Measurements from ENCODE around the gene GRID1. TPM values are rescaled to one million over a fixed set of nuclear protein-coding genes. Genes with fewer than 3 reads are reported as not detected.

The GRID1 gene
- polyA plus RNA-seq, 1 donor (not counting 4 experiments of a cell fraction or from before 2014, with no cell fraction given), result 0.01 TPM

DNA sequence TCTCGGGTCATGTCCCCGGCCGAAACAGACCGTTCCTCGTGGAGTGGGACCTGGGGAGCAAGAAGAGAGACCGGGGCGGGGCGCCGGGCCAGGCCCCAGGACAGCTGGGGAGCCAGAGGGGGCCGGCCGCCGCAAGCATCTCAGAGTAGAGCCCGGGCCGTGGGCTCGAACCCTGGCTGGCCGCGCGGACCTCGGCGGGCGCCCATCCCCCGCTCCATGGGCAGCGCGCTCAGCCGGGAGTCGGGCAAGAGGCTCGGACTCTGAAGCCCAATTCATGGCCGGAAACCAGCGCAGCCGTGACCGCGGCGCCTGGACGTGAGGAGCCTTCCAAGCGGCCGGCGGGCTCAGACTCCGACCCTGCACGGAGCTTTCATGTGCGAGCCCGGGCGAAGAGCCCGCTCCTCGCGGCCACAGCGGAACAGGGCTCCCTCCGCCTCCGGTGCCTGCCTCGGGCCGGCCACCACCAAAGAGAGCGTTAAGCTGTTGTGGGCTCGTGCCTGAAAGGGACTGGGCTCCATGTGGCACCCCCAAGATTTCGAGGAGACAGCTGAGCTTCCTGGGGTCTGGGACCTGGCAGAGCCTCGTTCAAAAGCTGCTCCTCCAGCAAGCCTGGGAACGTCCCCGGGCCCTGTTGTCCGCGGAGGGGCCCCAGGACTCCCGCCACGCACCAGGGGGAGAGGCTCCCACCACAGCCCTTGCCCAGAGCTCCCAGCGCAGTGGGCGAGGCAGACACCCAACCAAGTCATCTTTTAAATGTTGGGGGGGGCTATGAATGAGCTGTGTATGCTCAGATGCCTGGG is 757 bp upstream of the GRID1 start:
- no peak for FAIRE-seq
- Histone ChIP-seq H3K4me1 (ENCODE audit: control insufficient read depth, extremely low read depth, insufficient read depth, low read length) (peaks cover 4% of the 10 kb centered on the region), H3K9me1 (ENCODE audit: control insufficient read depth, extremely low read depth, insufficient read depth, low read length) (no peaks in the 10 kb centered on the region), H3K27ac (ENCODE audit: control insufficient read depth, insufficient read depth, low read length) (no peak overlapping the region), H3K36me3 (ENCODE audit: control insufficient read depth in 2 of 2, extremely low read depth in 1 of 2, insufficient read depth in 2 of 2, low read length in 2 of 2) (no peaks in the 10 kb centered on the region), H4K20me1 (ENCODE audit: control insufficient read depth, extremely low read depth, insufficient read depth, low read length) (peaks cover 4% of the 10 kb centered on the region), H3K9ac (ENCODE audit: control insufficient read depth, extremely low read depth, insufficient read depth, low read length) (no peak overlapping the region), H3K4me2 (ENCODE audit: control insufficient read depth, extremely low read depth, insufficient read depth, low read depth, low read length) (peak overlapping the region; percentile 22), H3K27me3 (ENCODE audit: control insufficient read depth, extremely low read depth, insufficient read depth, low read length) (peaks cover 77% of the 10 kb centered on the region), H2AFZ (ENCODE audit: control insufficient read depth, low read length) (no peak overlapping the region), H3K79me2 (ENCODE audit: control insufficient read depth, insufficient read depth, low read length) (no peaks in the 10 kb centered on the region), H3K9me3 (ENCODE audit: control insufficient read depth, low read depth, low read length) (no peaks in the 10 kb centered on the region), H3K4me3 (ENCODE audit: control insufficient read depth in 2 of 3, extremely low read depth in 1 of 3, insufficient read depth in 2 of 3, low read depth in 1 of 3, low read length in 3 of 3) (no peak overlapping the region)
- TF ChIP-seq CTCF (optimal IDR thresholded peaks at IDR 0.05 in 1 of 3, IDR thresholded peaks at IDR 0.05 in 1 of 3, conservative IDR thresholded peaks at IDR 0.05 in 1 of 3; ENCODE audit: extremely low read depth in 1 of 3, insufficient read depth in 2 of 3, low read length in 3 of 3) (no peak), EZH2 (IDR thresholded peaks at IDR 0.05; ENCODE audit: low read length) (peak; percentile 86)
- dilution Hi-C loops (cut with MboI; ENCODE audit: extremely low pct_ligation_motif_present, low sequenced_read_pairs), result no loop called here
- DNase-seq (ENCODE audit: low read depth, low spot score), result no peak

- peaks cover 4% of the 10 kb centered on the region for H4K20me1 ChIP-seq (ENCODE audit: control insufficient read depth, extremely low read depth, insufficient read depth, low read length)
- no peak overlapping the region for H3K4me3 ChIP-seq (ENCODE audit: control insufficient read depth in 2 of 3, extremely low read depth in 1 of 3, insufficient read depth in 2 of 3, low read depth in 1 of 3, low read length in 3 of 3)
- peaks cover 4% of the 10 kb centered on the region for H3K4me1 ChIP-seq (ENCODE audit: control insufficient read depth, extremely low read depth, insufficient read depth, low read length)
- peak overlapping the region; percentile 22 for H3K4me2 ChIP-seq (ENCODE audit: control insufficient read depth, extremely low read depth, insufficient read depth, low read depth, low read length)
- no peaks in the 10 kb centered on the region for H3K9me1 ChIP-seq (ENCODE audit: control insufficient read depth, extremely low read depth, insufficient read depth, low read length)
- no peak for FAIRE-seq
- peaks cover 80% of the 10 kb centered on the region for H3K27me3 ChIP-seq (ENCODE audit: control insufficient read depth, extremely low read depth, insufficient read depth, low read length)
- TF ChIP-seq CTCF (optimal IDR thresholded peaks at IDR 0.05 in 1 of 3, IDR thresholded peaks at IDR 0.05 in 1 of 3, conservative IDR thresholded peaks at IDR 0.05 in 1 of 3; ENCODE audit: extremely low read depth in 1 of 3, insufficient read depth in 2 of 3, low read length in 3 of 3), result no peak
- no peak for TF ChIP-seq EZH2 (IDR thresholded peaks at IDR 0.05; ENCODE audit: low read length)
- H2AFZ ChIP-seq (ENCODE audit: control insufficient read depth, low read length), result no peak overlapping the region
- no peaks in the 10 kb centered on the region for H3K36me3 ChIP-seq (ENCODE audit: control insufficient read depth in 2 of 2, extremely low read depth in 1 of 2, insufficient read depth in 2 of 2, low read length in 2 of 2)
- H3K27ac ChIP-seq (ENCODE audit: control insufficient read depth, insufficient read depth, low read length), result no peak overlapping the region
- DNase-seq (ENCODE audit: low read depth, low spot score), result no peak
- dilution Hi-C loops (cut with MboI; ENCODE audit: extremely low pct_ligation_motif_present, low sequenced_read_pairs), result no loop called here
- no peaks in the 10 kb centered on the region for H3K9me3 ChIP-seq (ENCODE audit: control insufficient read depth, low read depth, low read length)
- no peaks in the 10 kb centered on the region for H3K79me2 ChIP-seq (ENCODE audit: control insufficient read depth, insufficient read depth, low read length)
- H3K9ac ChIP-seq (ENCODE audit: control insufficient read depth, extremely low read depth, insufficient read depth, low read length), result no peak overlapping the region
Observed at GRCh38 chr10:86366902-86367151, 232 bp upstream of the GRID1 start.
